GM20431 (cell line): ENCODE results near the gene GIPC1.
"Not testable (repeated sequence)": the region's sequence is repeated elsewhere in the genome, so short reads cannot be mapped to it uniquely, and the experiment has no call there.

Experiments used
- in situ Hi-C: fragments of 300-500 bp; cut with MseI, MboI; formaldehyde crosslinking; loops from one replicate; pipeline ENCODE4 v1.15.0; 2020; ENCODE audit warnings: low sequenced_read_pairs; ENCODE audit not compliant: unreplicated experiment

The GIPC1 gene

DNA sequence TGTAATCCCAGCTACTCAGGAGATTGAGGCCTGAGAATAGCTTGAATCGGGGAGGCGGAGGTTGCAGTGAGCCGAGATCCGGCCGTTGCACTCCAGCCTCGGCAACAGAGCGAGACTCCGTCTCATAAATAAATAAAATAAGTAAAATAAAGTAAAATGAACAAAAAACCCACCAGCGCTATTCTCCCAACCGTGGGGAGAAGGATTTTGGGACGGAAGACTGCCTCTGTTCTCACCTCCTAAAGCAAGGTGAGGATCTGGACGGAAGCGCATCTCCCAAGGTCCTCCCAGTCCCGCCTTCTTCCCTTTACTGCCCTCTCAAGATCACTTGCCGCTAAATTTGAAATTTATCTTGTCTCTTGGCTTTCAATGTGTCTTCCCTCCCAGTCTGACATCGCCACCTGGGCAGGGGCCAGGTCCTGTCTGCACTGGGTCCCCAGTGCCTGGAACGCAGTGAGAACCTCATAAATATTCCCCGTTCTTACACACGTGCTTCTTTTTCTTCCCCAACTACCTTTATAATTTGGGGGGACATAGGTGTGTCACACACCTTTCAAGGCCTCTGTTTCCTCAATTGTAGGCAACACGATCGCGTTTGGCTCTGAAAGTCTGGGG lies 23.4 kb upstream of the GIPC1 start:
- in situ Hi-C loops: no loop called here

DNA sequence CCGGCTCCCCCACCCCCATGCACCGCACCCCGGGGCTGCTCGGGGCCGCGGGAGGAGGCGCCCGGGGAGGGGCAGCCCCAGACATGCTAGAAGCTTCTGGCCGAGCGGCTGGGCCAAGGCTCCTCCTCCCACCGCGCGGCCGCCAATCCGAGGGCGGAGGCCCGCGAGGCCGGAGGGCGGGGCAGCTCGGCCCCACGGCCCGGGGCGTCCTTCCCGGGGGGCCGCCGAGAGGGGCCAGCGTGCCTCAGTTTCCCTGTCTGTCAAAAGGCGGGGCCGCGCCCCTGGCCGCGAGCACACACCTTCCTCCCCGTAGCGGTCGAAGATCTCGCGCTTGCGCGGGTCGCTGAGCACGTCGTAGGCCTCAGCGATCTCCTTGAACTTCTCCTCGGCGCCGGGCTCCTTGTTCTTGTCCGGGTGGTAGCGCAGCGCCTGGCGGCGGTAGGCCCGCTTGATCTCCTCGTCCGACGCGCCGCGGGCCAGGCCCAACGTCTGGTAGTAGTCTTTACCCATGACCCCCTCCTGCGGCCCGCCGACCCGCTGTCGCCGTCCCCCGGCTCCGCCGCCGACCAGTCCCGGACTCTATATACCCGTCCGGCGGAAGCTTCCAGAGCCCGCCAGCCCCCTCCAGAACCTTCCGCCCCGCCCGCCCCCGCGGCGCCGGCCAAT lies 22.0 kb upstream of the GIPC1 start, which contains the start of gene DNAJB1:
Gene DNAJB1 (minus strand): TSS at position 558 of the 666 bp plus-strand sequence. CDS start 48 bp downstream, at position 510.
- in situ Hi-C loops: no loop called here

DNA sequence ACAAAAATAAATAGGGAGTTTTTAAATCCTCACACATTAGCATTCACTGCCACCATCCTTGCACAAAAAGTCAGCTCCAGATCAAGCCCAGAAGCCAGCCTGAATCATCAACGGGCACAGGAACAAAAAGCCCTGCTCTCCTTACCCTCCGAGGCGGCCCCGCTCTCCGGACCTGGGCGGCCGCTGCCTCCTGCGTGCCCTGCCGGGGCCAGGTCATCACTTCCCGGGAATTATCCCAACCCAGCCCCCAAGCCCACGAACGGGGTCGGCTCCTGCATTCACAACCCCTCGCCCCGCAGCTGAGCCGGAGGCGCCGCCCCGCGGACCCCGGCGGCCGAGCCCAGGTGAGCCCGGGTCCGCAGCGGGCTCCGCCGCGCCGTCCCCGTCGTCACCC lies 21.5 kb upstream of the GIPC1 start:
- in situ Hi-C loops: no loop called here

DNA sequence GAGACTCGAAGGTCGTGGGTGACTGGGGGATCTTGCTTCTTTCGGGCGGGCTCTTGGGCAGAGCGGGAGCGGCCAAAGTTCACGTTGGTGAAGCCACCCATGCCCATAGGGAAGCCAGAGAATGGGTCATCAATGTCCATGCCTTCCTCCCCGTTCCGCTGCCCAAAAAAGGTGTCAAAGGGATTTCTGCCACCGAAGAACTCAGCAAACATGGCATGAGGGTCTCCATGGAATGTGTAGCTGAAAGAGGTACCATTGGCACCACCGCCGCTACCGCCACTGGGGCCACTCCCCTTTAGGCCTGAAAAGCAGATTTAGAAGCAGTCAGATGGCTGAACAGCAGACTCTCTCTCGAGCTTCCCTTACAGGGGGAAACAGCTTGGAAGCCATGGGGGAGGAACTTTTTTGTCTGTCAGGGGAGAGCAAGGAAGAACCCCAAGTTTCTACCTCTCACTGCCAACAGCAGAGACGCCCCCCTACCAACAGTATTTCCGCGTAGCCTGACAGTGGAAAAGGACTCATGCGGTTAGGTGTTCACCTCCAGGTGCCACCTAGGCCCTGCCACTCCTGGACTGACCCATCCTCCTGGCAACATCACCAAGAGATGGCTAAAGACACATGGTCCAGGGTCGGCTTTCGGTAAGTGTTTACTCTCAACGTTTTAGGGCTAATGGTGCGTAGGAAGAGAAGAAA lies 21.0 kb upstream of the GIPC1 start:
- in situ Hi-C loops: no loop called here

DNA sequence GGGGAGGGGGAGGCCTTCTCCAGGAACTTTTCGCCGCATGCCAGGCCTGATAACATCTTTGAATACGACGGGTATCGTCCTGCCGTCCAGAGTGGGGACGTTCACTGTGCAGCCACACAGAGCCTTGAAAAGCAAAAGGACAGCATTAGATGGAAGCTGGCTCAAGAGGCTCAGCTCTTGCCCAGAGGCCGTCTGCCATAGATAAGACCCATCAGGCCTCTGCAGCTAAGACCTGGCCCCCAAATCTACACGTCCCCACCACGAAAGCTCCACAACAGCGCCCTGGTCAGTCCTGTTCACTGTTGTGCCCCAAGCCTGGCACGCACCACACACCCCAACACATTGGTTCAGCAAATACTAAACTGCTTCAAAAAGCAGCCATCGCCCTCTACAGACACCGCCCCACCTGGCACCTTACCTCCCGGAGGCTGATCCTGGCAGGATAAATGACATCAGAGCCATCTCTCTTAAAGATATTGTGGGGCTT lies 20.2 kb upstream of the GIPC1 start:
- in situ Hi-C loops: no loop called here

DNA sequence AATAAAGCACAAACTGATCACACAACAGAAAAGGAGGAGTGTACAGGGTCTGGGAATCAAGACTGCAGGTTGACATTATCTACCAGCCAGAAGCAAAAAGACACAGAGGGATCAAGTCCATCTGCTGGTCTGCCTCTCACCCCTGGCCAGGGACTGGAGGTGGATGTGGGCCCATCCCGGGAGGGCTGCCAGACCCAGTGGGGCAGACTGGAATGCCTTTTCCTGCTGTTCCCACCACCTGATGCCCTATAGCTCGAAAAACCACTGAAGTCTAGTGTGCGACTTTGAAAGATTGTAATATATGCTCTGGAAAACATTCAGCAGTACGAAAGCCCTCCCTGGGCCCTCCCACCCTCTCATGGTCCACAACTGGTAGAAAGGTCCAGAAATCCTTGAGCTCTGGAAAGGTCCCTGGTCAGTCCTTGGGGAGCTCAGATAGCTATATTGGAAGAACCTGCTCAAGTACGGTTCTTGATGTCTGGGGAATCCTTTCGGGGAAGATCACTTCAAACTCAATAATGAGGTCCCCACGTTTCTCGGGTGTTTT lies 19.6 kb upstream of the GIPC1 start:
- in situ Hi-C loops: no loop called here

DNA sequence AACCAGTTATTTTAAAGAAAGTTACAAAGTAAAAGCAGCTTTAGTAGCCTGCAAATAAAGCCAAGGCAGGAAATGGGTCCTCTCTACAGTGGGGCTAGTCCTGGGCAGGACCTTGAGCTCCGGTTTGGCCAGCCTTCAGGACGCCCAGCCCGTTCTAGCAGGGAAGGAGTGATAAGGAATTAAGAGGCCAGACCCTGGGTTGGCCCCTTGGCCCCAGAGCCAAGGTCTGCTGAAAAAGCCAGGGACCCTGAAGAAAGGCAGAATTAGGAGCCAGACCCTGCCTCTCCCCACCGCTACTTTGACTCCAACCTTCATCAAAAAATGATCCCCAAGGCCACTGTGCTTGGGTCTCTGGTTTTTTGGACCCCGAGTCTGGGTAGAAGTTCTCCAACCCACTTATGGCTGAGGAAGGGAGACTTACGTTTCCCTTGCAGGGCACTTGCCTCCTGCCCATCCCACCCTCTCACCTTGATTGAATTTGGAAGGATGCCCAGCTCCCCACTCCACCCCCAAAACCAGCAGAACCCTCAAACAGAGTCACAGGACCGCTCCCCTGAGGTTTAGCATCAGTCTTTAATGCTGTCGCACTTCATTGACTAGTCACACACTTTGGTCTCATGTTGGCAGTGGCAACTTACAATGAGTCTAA lies 18.4 kb upstream of the GIPC1 start:
- in situ Hi-C loops: no loop called here

DNA sequence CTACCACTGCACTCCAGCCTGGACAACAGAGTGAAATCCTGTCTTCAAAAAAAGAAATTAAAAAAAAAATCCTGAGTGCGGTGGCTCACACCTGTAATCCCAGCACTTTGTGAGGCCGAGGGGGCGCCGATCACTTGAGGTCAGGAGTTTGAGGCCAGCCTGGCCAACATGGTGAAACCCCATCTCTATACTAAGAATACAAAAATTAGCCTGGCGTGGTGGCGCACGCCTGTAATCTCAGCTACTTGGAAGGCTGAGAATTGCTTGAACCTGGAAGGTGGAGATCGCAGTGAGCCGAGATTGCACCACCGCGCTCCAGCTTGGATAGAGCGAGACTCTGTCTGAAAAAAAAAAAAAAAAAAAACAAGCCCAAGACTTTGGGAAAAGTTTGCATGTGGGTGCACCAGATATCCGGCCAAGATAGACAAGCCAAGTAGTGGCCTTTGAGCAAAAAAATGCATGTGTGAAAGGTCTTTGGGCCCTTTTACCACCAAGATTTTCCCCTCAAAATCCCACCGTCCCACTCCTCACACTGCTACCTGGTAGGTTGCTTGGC lies 16.6 kb upstream of the GIPC1 start:
- in situ Hi-C loops: no loop called here

DNA sequence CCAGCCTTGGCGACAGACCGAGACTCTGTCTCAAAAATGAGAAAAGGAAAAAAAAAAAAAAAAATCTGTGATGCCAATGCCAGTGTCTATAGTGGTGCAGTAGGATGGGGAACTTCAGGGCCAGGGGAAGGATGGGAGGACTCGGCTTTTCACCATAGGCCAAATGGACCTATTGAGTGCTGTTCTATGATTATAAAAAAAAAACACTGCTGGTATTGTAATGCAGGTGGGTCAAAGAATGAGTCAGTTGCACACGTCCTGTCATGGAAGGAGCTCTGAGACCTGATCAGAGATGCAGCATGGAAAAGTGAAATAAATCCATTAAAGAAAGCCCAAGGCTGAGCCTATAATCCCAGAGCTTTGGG lies 15.3 kb upstream of the GIPC1 start:
- in situ Hi-C loops: no loop called here

DNA sequence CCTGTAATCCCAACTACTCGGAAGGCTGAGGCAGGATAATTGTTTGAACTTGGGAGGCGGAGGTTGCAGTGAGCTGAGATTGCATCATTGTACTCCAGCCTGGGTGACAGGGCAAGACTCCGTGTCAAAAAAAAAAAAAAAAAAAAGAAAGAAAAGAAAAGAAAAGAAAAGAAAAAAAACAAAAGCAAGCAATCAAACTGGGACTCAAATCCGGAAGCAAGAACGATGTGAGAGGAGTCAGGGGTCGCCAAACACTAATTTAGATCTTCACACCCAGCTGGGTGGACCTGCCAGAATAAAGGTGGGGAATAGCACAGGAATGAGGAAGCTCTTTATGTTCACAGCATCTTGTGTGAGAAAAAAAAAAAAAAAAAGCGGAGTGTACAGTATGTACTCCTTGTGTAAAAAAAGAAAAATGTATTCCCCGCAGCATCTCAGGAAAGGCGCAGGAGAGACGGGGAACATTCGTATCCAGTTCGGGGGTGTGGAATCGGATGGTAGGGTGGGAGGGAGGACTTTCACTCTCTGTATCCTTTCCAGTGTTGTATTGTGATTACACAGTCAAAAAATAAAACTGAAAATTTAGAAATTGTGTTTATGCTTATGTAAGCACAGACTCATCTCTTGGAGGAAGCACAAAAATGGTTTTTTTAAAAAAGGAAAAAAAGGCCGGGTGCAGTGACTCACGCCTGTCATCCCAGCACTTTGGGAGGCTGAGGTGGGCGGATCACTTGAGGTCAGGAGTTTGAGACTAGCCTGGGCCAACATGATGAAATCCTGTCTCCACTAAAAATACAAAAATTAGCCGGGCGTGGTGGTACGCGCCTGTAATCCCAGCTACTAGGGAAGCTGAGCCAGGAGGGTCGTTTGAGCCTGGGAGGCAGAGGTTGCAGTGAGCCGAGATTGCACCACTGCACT lies 14.6 kb upstream of the GIPC1 start:
- in situ Hi-C loops: no loop called here

DNA sequence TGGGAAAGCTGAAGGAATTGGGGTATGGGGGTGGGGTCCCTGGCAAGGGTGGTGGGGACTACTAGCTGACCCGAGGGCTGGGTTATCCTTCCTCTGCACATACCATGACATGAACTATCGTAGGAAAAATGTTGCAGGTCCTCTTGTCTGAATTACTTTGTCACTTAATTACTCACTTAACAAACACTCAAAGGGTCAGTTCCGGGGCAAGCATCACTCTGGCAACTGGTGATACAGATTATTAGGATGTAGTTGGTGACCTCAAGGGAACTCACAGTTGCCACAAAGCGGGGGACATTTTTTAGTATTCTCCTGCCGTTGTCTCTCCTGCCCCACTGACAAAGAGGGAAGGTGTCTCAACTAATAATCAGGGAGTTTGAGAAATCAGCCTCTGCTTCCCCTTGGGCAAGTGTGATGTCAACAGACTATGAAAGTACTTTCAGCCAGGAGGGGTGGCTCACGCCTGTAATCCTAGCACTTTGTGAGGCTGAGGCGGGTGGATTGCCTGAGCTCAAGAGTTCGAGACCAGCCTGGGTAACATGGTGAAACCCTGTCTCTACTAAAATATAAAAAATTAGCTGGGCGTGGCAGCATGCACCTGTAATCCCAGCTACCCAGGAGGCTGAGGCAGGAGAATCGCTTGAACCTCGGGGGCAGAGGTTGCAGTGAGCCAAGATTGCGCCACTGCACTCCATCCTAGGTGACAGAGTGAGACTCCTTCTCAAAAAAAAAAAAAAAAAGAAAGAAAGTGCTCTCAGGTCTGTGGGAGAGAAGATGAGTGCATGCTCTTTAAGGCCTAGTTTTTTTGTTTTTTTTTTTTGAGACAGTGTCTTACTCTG lies 12.0 kb upstream of the GIPC1 start:
- in situ Hi-C loops: no loop called here

DNA sequence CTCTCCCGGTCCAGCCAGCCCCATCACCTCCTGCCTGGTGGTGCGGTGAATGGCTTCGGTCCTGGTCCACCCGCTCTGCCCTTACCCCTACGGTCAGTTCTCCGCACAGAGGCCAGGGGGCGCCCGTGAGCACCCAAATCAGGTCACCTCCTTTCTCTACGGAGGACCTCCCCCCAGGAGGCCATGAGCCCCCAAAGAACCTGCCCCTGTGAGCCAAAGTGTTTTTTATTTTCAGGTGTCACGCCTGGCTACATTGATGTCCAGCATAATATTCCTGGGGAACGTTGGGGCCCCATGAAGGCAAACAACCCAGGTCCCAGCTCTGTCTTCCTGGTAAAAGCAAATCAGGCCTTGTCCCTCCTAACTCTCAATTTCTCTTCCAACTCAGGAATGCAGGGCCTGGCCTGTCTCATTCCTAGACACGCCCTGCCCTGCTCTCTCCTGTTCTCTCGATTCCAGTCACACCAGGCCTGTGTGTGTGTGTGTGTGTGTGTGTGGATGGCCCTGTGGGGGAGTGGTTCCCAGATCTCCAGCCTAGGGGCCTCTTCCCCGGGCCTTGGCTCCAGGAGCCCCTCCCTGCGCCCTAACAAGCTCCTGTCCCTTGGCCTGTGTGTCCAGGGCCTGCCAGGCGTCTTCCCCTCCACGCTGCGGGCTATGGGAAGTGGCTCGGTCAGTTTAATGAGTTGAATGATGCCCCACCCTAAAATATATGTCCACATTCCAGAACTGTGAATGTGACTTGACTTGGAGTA lies 9.7 kb upstream of the GIPC1 start:
- in situ Hi-C loops: no loop called here

DNA sequence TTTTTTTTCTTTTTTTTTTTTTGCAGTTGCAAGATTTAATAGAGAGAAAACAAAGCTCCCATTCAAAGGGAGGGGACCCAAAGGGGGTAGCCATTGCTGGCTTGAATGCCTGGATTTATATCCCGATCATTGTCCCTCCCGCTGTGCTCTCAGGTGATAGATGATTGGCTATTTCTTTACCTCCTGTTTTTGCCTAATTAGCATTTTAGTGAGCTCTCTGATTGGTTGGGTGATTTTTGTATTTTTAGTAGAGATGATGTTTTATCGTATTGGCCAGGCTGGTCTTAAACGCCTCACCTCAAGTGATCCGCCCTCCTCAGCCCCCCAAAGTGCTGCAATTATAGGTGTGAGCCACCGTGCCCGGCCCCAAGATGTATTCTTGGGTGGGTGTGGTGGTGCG lies 8.6 kb upstream of the GIPC1 start:
- in situ Hi-C loops: not testable (repeated sequence)

DNA sequence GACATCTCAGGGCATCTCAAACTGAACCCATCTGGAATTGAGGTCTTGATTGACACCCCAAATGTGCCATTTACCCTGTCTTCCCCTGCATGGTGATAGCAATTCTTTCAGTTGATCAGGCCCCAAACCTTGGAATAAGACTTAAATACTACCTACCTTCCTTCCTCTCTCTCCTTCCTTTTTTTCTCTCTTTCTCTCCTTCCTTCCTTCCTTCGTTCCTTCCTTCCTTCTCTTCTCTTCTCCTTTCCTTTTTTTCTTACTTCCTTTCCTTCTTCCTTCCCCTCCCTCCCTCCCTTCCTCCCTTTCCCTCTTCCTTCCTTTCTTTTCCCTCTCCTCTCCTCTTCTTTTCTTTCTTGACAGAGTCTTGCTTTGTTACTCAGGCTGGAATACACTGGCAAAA lies 7.4 kb upstream of the GIPC1 start:
- in situ Hi-C loops: no loop called here

DNA sequence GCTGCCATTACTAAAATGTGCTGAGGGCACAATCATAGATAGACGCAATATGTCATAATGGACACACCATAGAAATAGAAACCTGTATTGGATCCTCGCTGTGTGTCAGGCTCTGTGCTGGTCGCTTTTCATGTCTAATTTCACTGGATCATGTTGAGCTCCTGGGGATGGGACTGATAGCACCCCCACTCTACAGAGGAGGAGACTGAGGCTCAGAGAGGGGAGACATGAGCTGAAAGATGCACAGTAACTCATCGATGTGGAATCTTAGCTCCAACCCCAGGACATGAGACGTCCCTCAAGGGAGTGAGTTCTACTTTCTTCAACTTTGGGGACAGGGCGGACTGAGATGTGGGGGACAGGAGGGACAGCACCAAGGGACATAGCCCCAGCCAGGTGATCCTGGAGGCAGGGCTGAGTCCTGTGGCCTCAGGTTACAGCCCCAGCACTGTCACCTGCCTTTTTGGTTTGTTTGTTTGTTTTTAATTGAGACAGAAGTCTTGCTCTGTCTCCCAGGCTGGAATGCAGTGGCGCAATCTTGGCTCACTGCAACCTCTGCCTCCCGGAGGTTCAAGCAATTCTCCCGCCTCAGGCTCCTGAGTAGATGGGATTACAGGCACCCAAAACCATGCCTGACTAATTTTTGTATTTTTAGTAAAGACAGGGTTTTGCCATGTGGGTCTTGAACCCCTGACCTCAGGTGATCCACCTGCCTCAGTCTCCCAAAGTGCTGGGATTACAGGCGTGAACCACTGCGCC lies 6.6 kb upstream of the GIPC1 start:
- in situ Hi-C loops: no loop called here

DNA sequence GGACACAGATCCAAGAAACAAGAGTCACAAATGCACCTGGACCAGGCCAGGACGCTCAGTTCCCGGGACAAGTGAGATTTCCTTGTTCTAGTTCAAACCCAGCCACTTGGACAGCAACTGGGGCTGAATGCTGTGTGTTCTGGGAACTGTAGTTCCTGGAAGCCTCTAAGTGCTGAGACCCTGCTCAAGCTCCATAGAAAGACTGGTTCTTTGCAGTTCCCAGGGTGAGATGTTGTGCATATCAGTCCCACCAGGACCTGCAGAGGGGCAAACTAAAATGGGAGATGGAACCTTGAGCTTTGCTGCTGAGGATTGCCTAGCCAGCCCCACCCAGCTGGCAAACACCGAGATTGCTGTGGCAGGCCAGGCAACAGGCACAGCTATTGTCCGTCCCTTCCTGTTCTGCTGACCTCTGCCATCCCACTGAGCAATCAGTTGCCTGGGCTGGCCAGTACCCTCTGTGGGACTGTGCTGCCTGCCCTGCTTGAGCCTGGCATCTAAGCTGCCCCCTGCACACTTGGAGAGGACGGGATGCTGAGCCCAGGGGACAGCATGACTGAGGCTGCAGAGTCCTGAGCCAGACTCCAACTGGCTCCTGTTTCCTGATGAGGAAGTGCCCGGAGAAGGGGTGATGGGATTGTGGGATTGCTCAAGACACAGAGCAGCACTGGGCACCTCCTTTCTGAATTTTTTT lies 1.4 kb upstream of the GIPC1 start:
- in situ Hi-C loops: no loop called here

DNA sequence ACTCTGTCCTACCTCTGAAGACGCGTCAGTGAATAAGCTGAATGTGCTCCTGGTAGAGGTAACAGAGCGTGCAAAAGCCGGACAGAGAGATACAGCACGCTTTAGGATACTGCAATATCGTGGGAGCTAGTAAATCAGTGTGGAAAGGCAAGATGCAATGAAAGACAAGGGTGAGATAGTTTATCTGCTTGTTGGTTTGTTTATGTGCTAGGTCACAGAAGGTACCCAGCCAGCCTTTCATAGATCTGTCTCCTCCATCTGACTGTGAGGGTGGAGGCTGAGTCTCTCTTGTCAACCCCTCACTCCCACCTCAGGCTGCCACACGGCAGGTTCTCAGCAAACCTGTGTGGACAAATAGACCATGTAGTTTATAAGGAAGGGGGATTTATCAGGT lies 904 bp upstream of the GIPC1 start:
- in situ Hi-C loops: no loop called here
